H9 (cell line): Measurements from ENCODE around the gene PRR33. TPM values are rescaled to one million over a fixed set of nuclear protein-coding genes. Genes with fewer than 3 reads are reported as not detected.

Source experiments
- DNase-seq: peaks from one replicate; pipeline ENCODE4 v3.0.0-alpha.2; 2017
- H2AFZ ChIP-seq: one replicate; pipeline ENCODE4 v1.6.1; 2013; ENCODE audit warnings: mild to moderate bottlenecking, low read length, control low read depth, moderate library complexity
- H2AK5ac ChIP-seq: 2 replicates; pipeline ENCODE4 v1.6.1; 2013; ENCODE audit warnings: low read length, control low read depth, mixed read lengths; ENCODE audit not compliant: insufficient read length
- H2BK120ac ChIP-seq: one replicate; pipeline ENCODE4 v1.6.1; 2013; ENCODE audit warnings: low read depth, mild to moderate bottlenecking, low read length, control low read depth, inconsistent platforms; ENCODE audit not compliant: poor library complexity, severe bottlenecking
- H2BK12ac ChIP-seq: 2 replicates; pipeline ENCODE4 v1.6.1; 2013; ENCODE audit warnings: low read length, control low read depth, mixed read lengths, low read depth; ENCODE audit not compliant: insufficient read length
- H2BK15ac ChIP-seq: 2 replicates; pipeline ENCODE4 v1.6.1; 2013; ENCODE audit warnings: low read depth, low read length, control low read depth
- H2BK20ac ChIP-seq: one replicate; pipeline ENCODE4 v1.6.1; 2013; ENCODE audit warnings: low read depth, mild to moderate bottlenecking, low read length, control low read depth, inconsistent platforms; ENCODE audit not compliant: poor library complexity, severe bottlenecking
- H2BK5ac ChIP-seq: 2 replicates; pipeline ENCODE4 v1.6.1; 2013; ENCODE audit warnings: low read length, control low read depth, mixed read lengths; ENCODE audit not compliant: insufficient read length
- H3K14ac ChIP-seq: 2 replicates; pipeline ENCODE4 v1.6.1; 2013; ENCODE audit warnings: low read length, control low read depth; ENCODE audit not compliant: insufficient read depth
- H3K18ac ChIP-seq: 2 replicates; pipeline ENCODE4 v1.6.1; 2013; ENCODE audit warnings: low read depth, mild to moderate bottlenecking, mixed read lengths, low read length, control low read depth; ENCODE audit not compliant: insufficient read length
- H3K23ac ChIP-seq: 2 replicates; pipeline ENCODE4 v1.6.1; 2013; ENCODE audit warnings: low read length, control low read depth, mixed read lengths, low read depth; ENCODE audit not compliant: insufficient read length
- H3K23me2 ChIP-seq: 2 replicates; pipeline ENCODE4 v1.6.1; 2013; ENCODE audit warnings: low read depth, mild to moderate bottlenecking, mixed read lengths, low read length, control low read depth; ENCODE audit not compliant: insufficient read length, poor library complexity, severe bottlenecking
- H3K27ac ChIP-seq: 2 replicates; pipeline ENCODE4 v1.5.1; 2013; ENCODE audit warnings: low read length, control low read depth, mixed read lengths, low read depth; ENCODE audit not compliant: insufficient read length
- H3K27me3 ChIP-seq: 2 replicates; pipeline ENCODE4 v1.6.1; 2013; ENCODE audit warnings: low read length, control low read depth, inconsistent platforms; ENCODE audit not compliant: insufficient read depth
- H3K4ac ChIP-seq: 2 replicates; pipeline ENCODE4 v1.6.1; 2013; ENCODE audit warnings: low read depth, mild to moderate bottlenecking, control low read depth, inconsistent platforms, low read length, moderate library complexity
- H3K4me1 ChIP-seq: 2 replicates; pipeline ENCODE4 v1.6.1; 2013; ENCODE audit warnings: low read length, control low read depth, inconsistent platforms; ENCODE audit not compliant: insufficient read depth
- H3K4me2 ChIP-seq: 2 replicates; pipeline ENCODE4 v1.6.1; 2013; ENCODE audit warnings: low read length, control low read depth, mixed read lengths; ENCODE audit not compliant: insufficient read length, insufficient read depth
- H3K56ac ChIP-seq: 2 replicates; pipeline ENCODE4 v1.6.1; 2013; ENCODE audit warnings: low read depth, mild to moderate bottlenecking, mixed read lengths, low read length, control low read depth; ENCODE audit not compliant: insufficient read length
- H3K79me1 ChIP-seq: 2 replicates; pipeline ENCODE4 v1.6.1; 2013; ENCODE audit warnings: low read depth, mild to moderate bottlenecking, moderate library complexity, low read length, control low read depth, inconsistent platforms; ENCODE audit not compliant: insufficient read depth, poor library complexity, severe bottlenecking
- H3K79me2 ChIP-seq: 2 replicates; pipeline ENCODE4 v1.6.1; 2013; ENCODE audit warnings: low read length, control low read depth, inconsistent platforms; ENCODE audit not compliant: insufficient read depth
- H3K9ac ChIP-seq: 2 replicates; pipeline ENCODE4 v1.6.1; 2013; ENCODE audit warnings: low read length, control low read depth, mixed read lengths; ENCODE audit not compliant: insufficient read length; ENCODE audit errors: extremely low read depth
- H3K9me3 ChIP-seq: one replicate; pipeline ENCODE4 v1.6.1; 2013; ENCODE audit warnings: low read depth, low read length, inconsistent platforms; ENCODE audit not compliant: control insufficient read depth
- H3T11ph ChIP-seq: one replicate; pipeline ENCODE4 v1.6.1; 2013; ENCODE audit warnings: mild to moderate bottlenecking, low read length, control low read depth, inconsistent platforms
- H4K20me1 ChIP-seq: one replicate; pipeline ENCODE4 v1.6.1; 2013; ENCODE audit not compliant: control insufficient read depth, insufficient read length, insufficient read depth
- H4K5ac ChIP-seq: 2 replicates; pipeline ENCODE4 v1.6.1; 2013; ENCODE audit warnings: low read depth, mild to moderate bottlenecking, mixed read lengths, low read length, control low read depth; ENCODE audit not compliant: insufficient read length
- H4K8ac ChIP-seq: replicated peaks from 2 replicates; pipeline ENCODE4 v1.6.1; 2013; ENCODE audit warnings: low read length, control low read depth, mixed read lengths, low read depth; ENCODE audit not compliant: insufficient read length
- H4K91ac ChIP-seq: 2 replicates; pipeline ENCODE4 v1.6.1; 2013; ENCODE audit warnings: low read depth, mild to moderate bottlenecking, moderate library complexity, mixed read lengths, low read length, control low read depth; ENCODE audit not compliant: insufficient read length
- H3K27ac Mint-ChIP-seq, 3 experiments: 2 replicates in 2 of 3; 3 replicates in 1 of 3; pipeline ENCODE4 v1.8.0; 2020 to 2021; ENCODE audit warnings: mixed read lengths in 3 of 3, mild to moderate bottlenecking in 1 of 3, moderate library complexity in 1 of 3
- H3K27me3 Mint-ChIP-seq: 2 replicates; pipeline ENCODE4 v1.8.0; 2021; ENCODE audit warnings: low read depth, mild to moderate bottlenecking, moderate library complexity, mixed read lengths
- H3K36me3 Mint-ChIP-seq, 3 experiments: 2 replicates in 2 of 3; 3 replicates in 1 of 3; pipeline ENCODE4 v1.8.0; 2020 to 2021; ENCODE audit warnings: low read depth in 3 of 3, mixed read lengths in 3 of 3; ENCODE audit not compliant: insufficient read depth in 1 of 3
- H3K4me1 Mint-ChIP-seq, 2 experiments: 2 replicates each; pipeline ENCODE4 v1.8.0; 2020; ENCODE audit warnings: mixed read lengths in 2 of 2
- H3K4me3 Mint-ChIP-seq, 2 experiments: 2 replicates in 1 of 2; 3 replicates in 1 of 2; pipeline ENCODE4 v1.8.0; 2020 to 2021; ENCODE audit warnings: mild to moderate bottlenecking in 2 of 2, mixed read lengths in 2 of 2, moderate library complexity in 1 of 2
- H3K9me3 Mint-ChIP-seq, 2 experiments: 2 replicates in 1 of 2; 3 replicates in 1 of 2; pipeline ENCODE4 v1.8.0; 2020; ENCODE audit warnings: mild to moderate bottlenecking in 2 of 2, mixed read lengths in 2 of 2, moderate library complexity in 1 of 2
- whole genome bisulfite sequencing: extraction: QIAGEN DNeasy Blood & Tissue Kit; methylation state at CpG from one replicate; pipeline ENCODE4 v1.1.7; 2013; ENCODE audit warnings: missing lambda C conversion rate, low lambda C conversion rate, mixed read lengths; ENCODE audit not compliant: insufficient read length; ENCODE audit errors: extremely low coverage; 5-methylcytosine and 5-hydroxymethylcytosine counted together
- total RNA-seq: library from RNA; stranded (reverse); gene quantifications from 2 replicates; pipeline ENCODE4 v1.2.1, GENCODE V29; 2021
- TF ChIP-seq, protein P1 (sequence below): fragments of 200-600 bp; sonication (generic); conservative IDR thresholded peaks from 3 replicates; pipeline ENCODE4 v1.8.0; 2021; ENCODE audit warnings: antibody characterized with exemption, mild to moderate bottlenecking

The PRR33 gene
- total RNA-seq, 1 experiment from 2014 or later: not detected

DNA sequence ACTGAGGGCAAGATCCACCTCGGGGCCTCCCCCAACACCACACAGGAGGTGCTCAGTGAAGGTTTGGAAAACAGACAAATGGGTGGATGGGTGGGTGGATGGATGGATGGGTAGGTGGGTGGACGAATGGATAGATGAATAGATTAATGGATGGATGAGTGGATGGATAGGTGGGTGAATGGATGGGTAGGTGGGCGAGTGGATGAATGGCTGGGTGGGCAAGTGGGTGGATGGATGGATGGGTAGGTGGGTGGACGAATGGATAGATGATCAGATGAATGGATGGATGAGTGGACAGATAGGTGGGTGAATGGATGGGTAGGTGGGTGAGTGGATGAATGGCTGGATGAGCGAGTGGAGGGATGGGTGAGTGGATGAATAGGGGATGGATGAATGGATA is 863 bp upstream of the PRR33 start:
- H2BK20ac ChIP-seq: no peak overlapping the region
- no peak for DNase-seq
- no peak overlapping the region for H3K56ac ChIP-seq
- no peaks in the 10 kb centered on the region for H3K27me3 ChIP-seq
- no peak overlapping the region for H4K91ac ChIP-seq
- H3K23me2 ChIP-seq: no peaks in the 10 kb centered on the region
- H3K79me1 ChIP-seq: no peaks in the 10 kb centered on the region
- no peaks in the 10 kb centered on the region for H3K9me3 ChIP-seq
- Mint-ChIP-seq H3K4me1 (no peaks in the 10 kb centered on the region), H3K36me3 (no peaks in the 10 kb centered on the region), H3K27ac (no peak overlapping the region), H3K4me3 (no peak overlapping the region), H3K9me3 (no peaks in the 10 kb centered on the region; a peak in 1 of 5 replicates), H3K27me3 (peaks cover 32% of the 10 kb centered on the region)
- no peak overlapping the region for H2BK15ac ChIP-seq
- H2AK5ac ChIP-seq: no peak overlapping the region
- no peaks in the 10 kb centered on the region for H3K4me1 ChIP-seq
- no peak overlapping the region for H3K9ac ChIP-seq
- no peak overlapping the region for H3K23ac ChIP-seq
- H4K8ac ChIP-seq: no peak overlapping the region
- H2BK12ac ChIP-seq: no peak overlapping the region
- H4K5ac ChIP-seq: no peak overlapping the region
- no peak overlapping the region for H3K4ac ChIP-seq
- H3T11ph ChIP-seq: no peak overlapping the region
- H4K20me1 ChIP-seq: no peaks in the 10 kb centered on the region
- no peaks in the 10 kb centered on the region for H3K79me2 ChIP-seq
- TF ChIP-seq, protein P1, sequence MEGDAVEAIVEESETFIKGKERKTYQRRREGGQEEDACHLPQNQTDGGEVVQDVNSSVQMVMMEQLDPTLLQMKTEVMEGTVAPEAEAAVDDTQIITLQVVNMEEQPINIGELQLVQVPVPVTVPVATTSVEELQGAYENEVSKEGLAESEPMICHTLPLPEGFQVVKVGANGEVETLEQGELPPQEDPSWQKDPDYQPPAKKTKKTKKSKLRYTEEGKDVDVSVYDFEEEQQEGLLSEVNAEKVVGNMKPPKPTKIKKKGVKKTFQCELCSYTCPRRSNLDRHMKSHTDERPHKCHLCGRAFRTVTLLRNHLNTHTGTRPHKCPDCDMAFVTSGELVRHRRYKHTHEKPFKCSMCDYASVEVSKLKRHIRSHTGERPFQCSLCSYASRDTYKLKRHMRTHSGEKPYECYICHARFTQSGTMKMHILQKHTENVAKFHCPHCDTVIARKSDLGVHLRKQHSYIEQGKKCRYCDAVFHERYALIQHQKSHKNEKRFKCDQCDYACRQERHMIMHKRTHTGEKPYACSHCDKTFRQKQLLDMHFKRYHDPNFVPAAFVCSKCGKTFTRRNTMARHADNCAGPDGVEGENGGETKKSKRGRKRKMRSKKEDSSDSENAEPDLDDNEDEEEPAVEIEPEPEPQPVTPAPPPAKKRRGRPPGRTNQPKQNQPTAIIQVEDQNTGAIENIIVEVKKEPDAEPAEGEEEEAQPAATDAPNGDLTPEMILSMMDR: no peak
- H2BK5ac ChIP-seq: no peak overlapping the region
- no peak overlapping the region for H3K4me2 ChIP-seq
- no CpG with 5 or more reads among the region's 5 CpGs for WGBS
- H3K18ac ChIP-seq: no peak overlapping the region
- H2BK120ac ChIP-seq: no peak overlapping the region
- H2AFZ ChIP-seq: no peak overlapping the region
- H3K27ac ChIP-seq: no peak overlapping the region
- H3K14ac ChIP-seq: no peak overlapping the region; the same call in 1 of the 2 replicates
